NOMO-1 (cell line): ENCODE measurements around the gene SPI1.

Experiments
- DNase-seq, 2 experiments: peaks; one replicate each; lab custom pipeline; 2025; ENCODE audit not compliant: unreplicated experiment in 2 of 2; lab: John Stamatoyannopoulos, UW

Gene SPI1

DNA sequence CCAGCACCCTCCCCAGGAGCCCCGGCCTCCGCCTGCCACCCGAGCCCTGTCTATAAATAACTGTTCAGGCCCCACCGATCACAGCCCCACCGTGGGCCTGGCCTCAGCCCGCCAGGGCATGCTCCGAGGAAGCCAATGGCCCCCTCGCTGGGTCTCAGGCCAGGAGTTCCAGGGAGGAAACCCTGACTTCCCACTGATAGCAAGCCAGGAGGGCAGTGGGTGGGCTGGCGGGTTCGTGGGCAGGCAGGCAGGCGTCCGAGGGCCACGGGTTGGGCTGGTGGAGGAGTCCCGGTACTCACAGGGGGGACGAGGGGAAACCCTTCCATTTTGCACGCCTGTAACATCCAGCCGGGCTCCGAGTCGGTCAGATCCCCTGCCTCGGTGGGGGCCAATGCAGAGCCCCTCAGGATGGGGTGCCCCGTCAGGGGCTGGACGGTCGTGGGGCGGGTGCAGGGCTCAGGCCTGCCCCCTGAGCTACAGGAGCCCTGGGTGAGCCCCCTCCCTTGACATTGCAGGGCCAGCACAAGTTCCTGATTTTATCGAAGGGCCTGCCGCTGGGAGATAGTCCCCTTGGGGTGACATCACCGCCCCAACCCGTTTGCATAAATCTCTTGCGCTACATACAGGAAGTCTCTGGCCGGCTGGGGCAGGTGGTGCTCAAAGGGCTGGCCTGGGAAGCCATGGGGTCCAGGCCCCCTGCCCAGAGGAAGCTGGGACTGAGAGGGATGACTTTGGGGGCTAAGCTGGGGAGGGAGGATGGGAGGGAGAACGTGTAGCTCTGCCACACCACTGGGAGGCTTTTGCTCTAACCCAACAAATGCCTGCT is at the start of gene SPI1:
SPI1 (minus strand) TSS at position 538 of the 826 bp plus-strand sequence; CDS start at position 344, 194 bp downstream.
- peak; percentile 92 to 96 for DNase-seq

DNA sequence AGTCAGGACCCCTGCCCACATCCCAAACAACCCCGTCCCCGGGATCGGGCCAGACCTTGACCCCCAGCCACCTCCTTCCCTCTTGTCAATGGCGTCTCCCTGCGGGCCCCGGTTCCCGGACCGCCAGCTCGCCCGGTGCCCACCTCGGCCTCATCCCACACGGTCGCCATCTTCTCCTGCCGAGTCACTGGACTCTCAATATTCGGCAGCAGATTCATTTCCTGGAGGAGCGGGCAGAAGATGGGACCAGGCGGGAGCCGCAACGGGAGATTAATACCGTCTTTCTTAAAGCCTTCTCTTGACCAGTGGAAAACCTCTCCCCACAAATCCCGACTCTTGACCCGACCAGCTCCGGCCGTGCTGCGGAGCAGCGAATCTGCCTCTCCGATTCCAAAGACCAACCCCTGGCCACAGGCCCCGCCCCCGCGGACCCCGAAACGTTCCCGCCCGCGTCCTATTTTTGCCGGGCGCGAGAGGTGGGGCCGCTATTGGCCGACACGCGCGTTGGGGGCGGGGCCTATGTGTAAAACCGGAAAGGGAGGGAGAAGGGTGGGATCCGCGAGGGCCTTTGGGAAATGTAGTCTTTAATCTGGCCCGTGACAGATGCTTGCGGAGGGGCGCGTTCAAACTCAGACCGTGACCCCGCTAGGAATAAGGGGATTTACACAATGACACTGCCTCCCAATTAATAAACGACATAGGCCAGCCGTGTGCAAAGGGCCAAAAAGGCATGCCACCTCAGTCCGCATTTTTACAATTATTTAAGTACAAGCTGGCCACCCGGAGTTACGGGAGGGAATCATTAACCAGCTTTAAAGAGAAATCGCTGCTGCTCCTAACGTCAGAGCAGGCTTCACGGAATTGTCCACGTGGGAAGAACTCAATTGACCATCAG is 48.0 kb upstream of the SPI1 start, which contains the start of gene PSMC3:
PSMC3 (minus strand) TSS at position 378 of the 895 bp plus-strand sequence; CDS start at position 218, 160 bp downstream.
- DNase-seq, result peak; percentile 95

DNA sequence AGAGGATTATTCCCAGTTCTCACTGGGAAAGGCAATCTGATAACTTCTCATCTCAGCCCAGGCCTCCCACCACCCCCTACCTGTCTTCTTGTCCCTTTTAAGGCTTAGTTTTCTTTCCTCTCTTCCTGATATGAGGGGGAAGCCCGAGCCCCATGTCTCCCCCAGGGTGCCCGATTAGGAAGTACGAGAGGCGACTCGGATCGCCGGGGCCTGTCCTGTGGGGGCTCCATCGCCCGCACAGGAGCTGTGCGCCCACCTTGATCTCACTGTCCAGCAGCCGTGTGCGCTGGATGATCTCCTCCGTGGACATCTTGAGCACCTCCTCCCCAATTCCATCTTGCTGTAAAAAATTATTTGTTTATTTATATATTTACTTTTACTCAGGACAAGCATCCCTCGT is 47.3 kb upstream of the SPI1 start:
- DNase-seq, result no peak

DNA sequence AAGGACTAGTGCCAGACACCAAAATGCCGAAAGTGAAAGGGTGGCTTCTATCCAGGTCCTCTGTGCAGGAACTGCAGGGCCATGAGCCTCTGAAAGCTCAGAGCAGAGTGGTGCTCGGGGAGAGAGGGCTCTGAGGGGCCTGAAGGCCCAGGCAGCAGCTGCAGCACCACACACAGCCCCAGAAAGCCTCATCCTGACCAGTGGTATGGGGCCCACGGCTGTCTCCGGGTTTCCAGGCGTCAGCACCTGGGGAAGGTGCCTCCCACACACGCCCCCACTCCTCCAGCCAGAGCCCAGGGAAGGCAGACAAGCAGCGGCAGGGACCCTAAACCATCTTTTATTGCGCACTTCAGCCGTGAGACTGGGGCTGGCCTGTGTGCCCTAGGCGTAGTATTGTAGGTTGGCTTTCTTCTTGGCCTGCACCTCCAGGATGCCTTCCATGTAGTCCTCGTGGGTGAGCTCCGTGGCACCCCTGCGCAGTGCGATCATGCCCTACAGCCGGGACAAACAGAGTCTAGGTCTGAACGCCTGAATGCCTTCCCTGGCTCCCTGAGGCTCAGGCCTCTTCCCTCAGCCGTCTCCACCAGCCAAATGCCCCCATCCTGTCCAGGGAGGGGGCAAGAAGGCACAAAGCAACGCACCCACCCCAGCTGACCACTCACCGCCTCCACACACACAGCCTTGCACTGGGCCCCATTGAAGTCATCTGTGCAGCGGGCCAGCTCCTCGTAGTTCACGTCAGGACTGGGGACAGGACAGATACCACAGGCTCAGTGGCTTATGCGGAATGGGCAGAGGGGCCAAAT is 40.3 kb upstream of the SPI1 start:
- no peak for DNase-seq

DNA sequence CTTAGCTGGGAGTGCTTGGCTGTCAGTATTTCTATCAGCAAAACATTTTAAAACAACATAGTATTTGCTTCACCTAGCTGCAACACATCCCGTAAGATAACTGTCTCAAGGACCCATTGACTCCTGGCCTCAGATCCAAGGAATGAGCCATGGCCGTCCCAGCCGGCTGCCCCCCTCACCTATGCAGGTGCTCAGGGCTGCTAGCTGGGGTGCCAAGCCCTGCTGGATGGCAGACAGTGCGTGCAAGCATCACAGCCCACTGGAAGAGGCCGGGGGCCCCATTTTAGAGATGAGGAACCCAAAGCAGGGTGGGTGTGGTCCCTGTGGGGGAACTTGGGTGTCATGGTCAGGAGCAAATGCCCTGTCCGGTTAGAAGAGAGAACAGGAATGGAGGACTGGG is 39.4 kb upstream of the SPI1 start:
- DNase-seq, result no peak

DNA sequence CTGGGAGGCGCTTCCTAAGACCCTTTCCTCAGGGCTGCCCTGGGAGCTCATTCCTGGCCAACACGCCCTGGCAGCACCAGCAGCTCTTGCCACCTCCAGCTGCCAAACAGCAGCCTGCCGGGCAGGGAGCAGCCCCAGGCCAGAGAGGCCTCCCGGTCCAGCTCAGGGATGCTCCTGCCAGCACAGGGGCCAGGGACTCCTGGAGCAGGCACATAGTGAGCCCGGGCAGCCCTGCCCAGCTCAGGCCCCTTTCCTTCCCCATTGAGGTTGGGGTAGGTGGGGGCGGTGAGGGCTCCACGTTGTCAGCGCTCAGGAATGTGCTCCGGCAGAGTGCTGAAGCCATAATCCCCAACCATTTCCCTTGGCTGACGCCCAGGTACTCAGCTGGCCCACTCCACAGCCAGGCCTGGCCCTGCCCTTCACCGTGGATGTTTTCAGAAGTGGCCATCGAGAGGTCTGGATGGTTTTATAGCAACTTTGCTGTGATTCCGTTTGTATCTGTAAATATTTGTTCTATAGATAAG is 37.7 kb upstream of the SPI1 start:
- DNase-seq, result no peak

DNA sequence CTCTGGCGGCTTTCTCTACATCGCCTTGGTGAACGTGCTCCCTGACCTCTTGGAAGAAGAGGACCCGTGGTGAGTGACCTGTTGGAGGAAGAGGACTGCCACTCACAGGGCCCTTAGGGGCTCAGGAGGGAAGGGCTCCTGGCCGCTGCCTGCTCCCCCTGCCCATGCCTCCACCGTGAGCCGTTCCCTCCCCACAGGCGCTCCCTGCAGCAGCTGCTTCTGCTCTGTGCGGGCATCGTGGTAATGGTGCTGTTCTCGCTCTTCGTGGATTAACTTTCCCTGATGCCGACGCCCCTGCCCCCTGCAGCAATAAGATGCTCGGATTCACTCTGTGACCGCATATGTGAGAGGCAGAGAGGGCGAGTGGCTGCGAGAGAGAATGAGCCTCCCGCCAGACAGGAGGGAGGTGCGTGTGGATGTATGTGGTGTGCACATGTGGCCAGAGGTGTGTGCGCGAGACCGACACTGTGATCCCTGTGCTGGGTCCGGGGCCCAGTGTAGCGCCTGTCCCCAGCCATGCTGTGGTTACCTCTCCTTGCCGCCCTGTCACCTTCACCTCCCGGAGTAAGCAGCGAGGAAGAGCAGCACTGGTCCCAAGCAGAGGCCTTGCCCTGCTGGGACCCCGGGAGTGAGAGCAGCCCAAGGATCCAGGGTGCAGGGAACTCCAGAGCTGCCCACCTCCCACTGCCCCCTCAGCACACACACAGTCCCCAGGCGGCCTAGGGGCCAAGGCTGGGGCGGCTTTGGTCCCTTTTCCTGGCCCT is 36.9 kb upstream of the SPI1 start:
- no peak for DNase-seq

DNA sequence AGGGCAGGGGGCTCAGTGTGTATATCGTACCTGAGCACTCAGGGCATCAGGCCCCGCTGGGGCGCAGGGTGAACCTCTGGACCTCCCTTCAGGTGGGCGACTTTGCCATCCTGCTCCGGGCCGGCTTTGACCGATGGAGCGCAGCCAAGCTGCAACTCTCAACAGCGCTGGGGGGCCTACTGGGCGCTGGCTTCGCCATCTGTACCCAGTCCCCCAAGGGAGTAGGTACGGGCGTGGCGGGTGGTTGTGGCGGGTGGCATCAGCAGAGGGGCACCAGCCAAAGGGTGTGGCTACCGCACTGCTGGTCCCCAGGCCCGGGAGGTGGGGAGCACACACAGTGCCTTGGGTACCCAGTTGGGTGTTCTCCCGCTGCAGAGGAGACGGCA is 36.3 kb upstream of the SPI1 start:
- DNase-seq, result no peak

DNA sequence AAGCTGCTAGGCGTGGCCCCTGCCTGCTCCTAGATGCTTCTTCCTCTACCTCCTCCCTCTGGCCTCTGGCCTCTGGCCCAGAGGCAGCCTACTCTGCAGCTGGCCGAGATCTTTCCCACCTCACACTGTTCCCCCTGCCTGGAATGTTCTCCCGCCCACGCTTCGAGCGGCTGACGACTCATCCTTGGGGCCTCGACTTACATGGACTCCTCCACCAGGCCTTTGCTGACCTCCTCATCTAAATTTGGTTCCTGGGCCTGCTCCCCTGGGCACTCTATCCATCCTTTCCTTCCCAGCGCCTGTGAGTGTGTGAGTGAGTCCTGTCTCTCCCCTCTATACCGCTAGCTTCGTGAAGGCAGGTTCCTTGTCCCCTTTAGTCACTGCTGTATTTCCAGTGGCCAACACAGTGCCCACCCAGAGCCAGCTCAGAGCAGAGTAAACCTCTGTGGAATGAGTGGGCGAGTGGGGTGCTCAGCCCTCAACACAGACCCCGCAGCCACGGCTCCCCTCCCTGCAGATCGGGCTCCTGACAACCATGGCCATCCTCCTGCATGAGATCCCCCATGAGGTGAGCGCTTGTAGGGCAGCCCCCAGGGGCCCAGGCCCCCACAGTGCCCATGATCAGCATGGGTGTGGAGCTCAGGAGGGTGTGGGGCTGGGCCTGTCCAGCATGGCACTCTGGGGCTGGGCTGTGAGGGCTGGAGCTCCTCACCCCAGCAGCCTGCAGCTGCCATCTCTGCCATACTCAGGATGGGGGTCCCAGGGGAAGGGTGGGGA is 35.7 kb upstream of the SPI1 start:
- no peak for DNase-seq

DNA sequence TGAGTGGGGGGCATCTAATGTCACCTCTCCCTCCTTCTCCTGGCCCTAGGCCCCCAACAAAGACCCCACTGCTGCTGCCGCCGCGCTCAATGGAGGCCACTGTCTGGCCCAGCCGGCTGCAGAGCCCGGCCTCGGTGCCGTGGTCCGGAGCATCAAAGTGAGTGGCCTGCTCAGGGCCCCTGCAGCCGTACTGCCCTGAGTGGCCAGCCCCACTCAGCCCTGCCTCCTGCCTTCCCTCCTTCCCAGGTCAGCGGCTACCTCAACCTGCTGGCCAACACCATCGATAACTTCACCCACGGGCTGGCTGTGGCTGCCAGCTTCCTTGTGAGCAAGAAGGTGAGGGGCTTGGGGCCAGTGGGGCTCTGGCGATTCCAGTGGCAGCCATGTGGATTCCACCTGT is 35.0 kb upstream of the SPI1 start:
- no peak for DNase-seq

DNA sequence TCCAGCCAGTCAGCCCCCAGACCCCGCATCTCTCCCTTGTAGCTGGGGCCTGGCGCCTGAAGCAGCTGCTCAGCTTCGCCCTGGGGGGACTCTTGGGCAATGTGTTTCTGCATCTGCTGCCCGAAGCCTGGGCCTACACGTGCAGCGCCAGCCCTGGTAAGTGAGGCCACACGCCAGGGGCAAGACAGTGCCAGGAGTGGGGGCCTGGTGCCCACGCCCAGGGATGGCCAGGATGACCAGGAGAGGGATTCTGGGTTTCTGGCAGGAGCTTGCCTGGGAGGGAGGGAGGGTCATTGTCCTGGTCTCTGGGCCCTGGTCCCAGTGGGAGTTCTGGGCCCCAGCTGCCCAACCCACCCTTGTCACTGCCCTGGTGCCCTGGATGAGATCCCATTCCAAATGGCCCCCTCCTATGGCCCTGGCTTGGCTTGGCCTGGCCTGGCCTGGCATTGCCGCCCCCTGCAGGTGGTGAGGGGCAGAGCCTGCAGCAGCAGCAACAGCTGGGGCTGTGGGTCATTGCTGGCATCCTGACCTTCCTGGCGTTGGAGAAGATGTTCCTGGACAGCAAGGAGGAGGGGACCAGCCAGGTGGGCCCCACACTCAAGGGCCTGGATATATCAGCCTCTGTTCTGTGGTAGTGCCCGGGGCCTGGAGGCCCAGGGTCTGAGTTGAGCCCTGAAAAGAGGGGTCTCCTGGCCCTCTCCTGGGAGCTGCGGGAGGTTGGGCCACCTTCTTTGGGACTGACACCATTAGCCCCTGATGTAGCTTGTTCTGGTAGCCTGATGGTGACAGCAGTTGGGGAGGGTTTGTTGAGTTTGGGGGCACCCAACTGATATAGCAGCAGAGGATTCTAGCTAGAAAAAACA is 33.8 kb upstream of the SPI1 start:
- peak; percentile 24 to 32 for DNase-seq

DNA sequence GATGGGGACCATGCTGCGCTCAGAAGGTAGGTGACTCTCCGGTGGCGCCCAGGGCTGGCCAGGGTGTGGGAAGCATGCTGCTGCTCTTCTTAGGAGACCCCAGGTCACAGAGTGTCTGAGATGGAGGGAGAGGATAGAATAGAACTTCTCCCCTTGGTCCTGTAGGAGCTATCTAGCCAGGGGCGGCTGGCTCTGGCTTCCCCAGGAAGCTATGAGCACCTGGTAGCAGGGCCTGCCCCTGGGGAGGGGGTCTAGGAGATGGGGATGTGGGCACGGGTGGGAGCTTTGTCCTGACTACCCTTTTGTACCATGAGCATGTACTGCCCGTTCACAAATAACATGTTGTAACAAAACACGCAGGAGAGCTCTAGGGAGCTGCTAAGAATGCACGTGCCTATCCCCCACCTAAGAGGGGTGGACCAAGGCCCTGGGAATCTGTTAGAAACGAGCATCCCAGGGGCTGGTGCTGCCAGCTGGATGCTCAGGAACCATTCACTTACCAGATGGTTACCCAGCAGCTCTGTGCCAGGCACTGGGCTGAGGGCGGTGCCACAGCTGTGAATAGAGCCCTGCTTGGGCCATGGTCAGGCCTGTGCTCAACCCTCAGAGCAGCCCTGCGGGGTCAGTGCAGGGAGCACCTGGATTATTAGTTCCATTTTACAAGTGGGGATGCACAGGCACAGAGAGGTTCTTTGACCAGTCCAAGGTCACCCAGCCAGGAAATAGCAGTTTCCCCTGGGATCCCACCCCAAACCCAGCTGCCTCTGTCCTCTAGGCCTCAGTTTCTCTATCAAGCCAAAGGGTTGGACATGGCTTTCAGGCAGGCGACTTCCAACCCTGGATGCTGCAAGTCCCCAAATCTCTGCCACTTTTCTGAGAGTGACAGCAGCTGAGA is 32.3 kb upstream of the SPI1 start:
- no peak for DNase-seq

DNA sequence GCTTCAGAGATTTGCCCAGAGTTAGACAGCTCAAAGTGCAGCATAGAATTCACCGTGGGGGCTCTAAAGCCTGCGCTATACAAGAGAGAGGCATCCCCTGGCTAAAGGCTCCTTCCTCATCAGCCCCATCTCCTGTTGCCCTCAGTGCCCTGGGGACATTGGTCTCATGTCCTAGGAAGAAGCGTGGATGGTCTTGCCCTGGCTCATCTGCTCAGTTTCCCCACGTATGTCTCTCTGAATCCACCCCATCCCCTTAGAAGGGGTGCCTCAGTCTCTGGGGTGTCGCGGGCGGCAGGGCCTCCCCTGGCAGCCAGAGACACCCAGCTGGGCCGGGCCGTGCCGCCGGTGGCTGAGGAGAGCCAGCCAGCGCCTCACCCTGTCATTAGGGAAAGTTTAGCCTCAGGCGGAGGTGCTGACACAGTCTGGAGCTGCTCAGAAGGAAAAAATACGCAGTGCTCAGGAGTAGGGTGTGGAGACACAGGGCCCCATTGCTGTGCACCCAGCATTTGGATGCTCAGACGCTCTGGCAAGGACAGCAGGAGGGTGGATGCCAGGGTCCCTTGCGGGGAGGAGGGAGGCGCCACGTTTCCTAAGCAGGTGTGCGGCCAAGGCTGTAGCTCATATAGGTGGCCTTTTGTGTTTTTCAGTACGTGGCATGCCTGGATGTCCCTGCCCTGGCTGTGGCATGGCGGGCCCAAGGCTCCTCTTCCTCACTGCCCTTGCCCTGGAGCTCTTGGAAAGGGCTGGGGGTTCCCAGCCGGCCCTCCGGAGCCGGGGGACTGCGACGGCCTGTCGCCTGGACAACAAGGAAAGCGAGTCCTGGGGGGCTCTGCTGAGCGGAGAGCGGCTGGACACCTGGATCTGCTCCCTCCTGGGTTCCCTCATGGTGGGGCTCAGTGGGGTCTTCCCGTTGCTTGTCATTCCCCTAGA is 31.4 kb upstream of the SPI1 start:
- no peak for DNase-seq

DNA sequence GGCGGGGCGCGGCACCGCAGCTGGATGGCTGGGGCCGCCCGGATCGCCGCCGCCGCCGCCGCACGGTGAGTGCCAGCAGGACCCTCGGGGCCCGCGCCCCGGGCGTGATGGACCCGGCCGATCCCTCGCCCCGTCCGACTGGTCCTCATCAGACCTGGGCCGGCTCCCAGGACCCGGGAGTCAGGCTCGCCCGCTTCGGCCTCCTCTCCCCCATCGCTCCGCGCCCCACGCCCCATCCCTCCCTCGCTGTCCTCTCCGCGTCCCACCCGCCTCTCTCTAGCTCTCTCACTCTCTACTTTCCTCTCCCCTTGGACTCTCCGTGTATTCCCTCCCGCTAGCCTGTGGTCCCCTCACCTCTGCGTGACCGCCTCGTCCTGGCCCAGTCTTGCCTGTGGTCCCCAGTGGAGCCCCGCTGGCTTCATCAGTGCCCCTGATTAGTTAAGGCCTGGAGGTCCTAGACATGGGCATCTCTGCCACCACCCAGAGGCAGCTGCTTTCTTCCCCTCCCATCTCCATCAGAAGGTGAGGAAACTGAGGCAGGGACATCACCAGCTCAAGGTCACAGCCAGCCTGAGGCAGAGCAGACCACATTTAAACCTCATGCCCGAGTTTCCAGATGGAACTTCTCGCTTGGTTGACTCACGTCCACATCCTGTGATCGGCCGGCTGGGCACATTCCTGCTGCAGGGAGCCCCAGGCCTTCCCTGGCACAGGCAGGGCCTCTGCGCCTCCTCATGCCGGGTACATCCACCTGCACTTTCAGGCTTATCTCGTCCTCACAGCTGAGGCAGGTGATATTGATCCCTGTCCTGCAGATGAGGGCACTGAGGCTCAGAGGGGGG is 30.5 kb upstream of the SPI1 start:
- no peak for DNase-seq
